ENCODE measurements around the gene CD59. TPM values are rescaled to one million over a fixed set of nuclear protein-coding genes. Genes with fewer than 3 reads are reported as not detected.
"Not testable (repeated sequence)": the region's sequence is repeated elsewhere in the genome, so short reads cannot be mapped to it uniquely, and the experiment has no call there.

Gene CD59
- polyA plus RNA-seq, 1 donor from 2014 or later = 248 TPM

DNA sequence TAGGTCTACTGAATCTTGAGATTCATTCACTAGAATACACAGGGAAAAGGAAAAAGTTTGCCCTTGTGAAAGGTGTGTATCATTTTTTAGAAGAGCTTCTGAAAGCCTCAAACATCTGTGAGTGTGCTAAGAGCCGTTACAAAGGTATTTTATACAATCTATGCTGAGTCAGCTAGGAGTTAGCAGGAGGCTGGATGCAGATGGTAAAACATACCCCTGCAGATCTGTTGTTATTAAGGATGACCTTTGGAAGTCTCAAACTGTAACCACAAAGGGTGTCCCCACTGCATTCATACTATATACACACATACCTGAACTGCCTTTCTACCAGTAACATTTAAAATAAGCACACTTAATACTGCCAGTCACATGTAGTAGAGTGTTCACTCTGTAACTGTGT is 27.2 kb downstream of the CD59 start:
- H3K27ac ChIP-seq (ENCODE audit: low read length) = no peak overlapping the region
- H3K79me2 ChIP-seq (replicated peaks; ENCODE audit: insufficient read depth, low read length) = no peaks in the 10 kb centered on the region
- TF ChIP-seq EZH2 (IDR thresholded peaks at IDR 0.05; ENCODE audit: borderline replicate concordance, insufficient read depth, low read length, poor library complexity, severe bottlenecking) = no peak
- TF ChIP-seq EP300 (conservative IDR thresholded peaks at IDR 0.05; ENCODE audit: poor library complexity, severe bottlenecking) = no peak
- no peaks in the 10 kb centered on the region for H3K9me3 ChIP-seq (ENCODE audit: low read length)
- H3K27me3 ChIP-seq (ENCODE audit: insufficient read depth, low read depth, low read length) = no peaks in the 10 kb centered on the region
- H4K20me1 ChIP-seq (ENCODE audit: insufficient read depth) = no peaks in the 10 kb centered on the region
- no peak overlapping the region for H3K4me3 ChIP-seq (ENCODE audit: low read length)
- no peaks in the 10 kb centered on the region for H3K9me2 ChIP-seq (ENCODE audit: insufficient read depth, low read length)
- no peak overlapping the region for H2AFZ ChIP-seq (ENCODE audit: low read depth, low read length)
- no peaks in the 10 kb centered on the region for H3F3A ChIP-seq (ENCODE audit: insufficient read depth, low read length, poor library complexity, severe bottlenecking)
- peaks cover 15% of the 10 kb centered on the region for H3K36me3 ChIP-seq (ENCODE audit: insufficient read depth, low read length)
- H3K9ac ChIP-seq (ENCODE audit: low read length) = no peak overlapping the region
- no peak overlapping the region for H3K4me2 ChIP-seq (ENCODE audit: low read length)

GRCh38 chr11:33707831-33708230 is 28.4 kb downstream of the CD59 start:
- H3K4me2 ChIP-seq (ENCODE audit: low read length); H3K9me3 ChIP-seq (ENCODE audit: low read length); H3K27me3 ChIP-seq (ENCODE audit: insufficient read depth, low read depth, low read length); H4K20me1 ChIP-seq (ENCODE audit: insufficient read depth); H2AFZ ChIP-seq (ENCODE audit: low read depth, low read length); H3F3A ChIP-seq (ENCODE audit: insufficient read depth, low read length, poor library complexity, severe bottlenecking); H3K9me2 ChIP-seq (ENCODE audit: insufficient read depth, low read length); H3K27ac ChIP-seq (ENCODE audit: low read length); H3K79me2 ChIP-seq (replicated peaks; ENCODE audit: insufficient read depth, low read length); H3K4me3 ChIP-seq (ENCODE audit: low read length); H3K9ac ChIP-seq (ENCODE audit: low read length): not testable (repeated sequence)
- H3K36me3 ChIP-seq (ENCODE audit: insufficient read depth, low read length) = peaks cover 15% of the 10 kb centered on the region

- Histone ChIP-seq H3K36me3 (ENCODE audit: insufficient read depth, low read length) (peaks cover 15% of the 10 kb centered on the region), H3K4me3 (ENCODE audit: low read length) (no peak overlapping the region), H3K27ac (ENCODE audit: low read length) (no peak overlapping the region), H3K9me3 (ENCODE audit: low read length) (no peaks in the 10 kb centered on the region), H3K27me3 (ENCODE audit: insufficient read depth, low read depth, low read length) (no peaks in the 10 kb centered on the region), H3F3A (ENCODE audit: insufficient read depth, low read length, poor library complexity, severe bottlenecking) (no peaks in the 10 kb centered on the region), H2AFZ (ENCODE audit: low read depth, low read length) (no peak overlapping the region), H3K4me2 (ENCODE audit: low read length) (no peak overlapping the region), H4K20me1 (ENCODE audit: insufficient read depth) (no peaks in the 10 kb centered on the region), H3K9me2 (ENCODE audit: insufficient read depth, low read length) (no peaks in the 10 kb centered on the region), H3K79me2 (replicated peaks; ENCODE audit: insufficient read depth, low read length) (no peaks in the 10 kb centered on the region), H3K9ac (ENCODE audit: low read length) (no peak overlapping the region)
- TF ChIP-seq EP300 (conservative IDR thresholded peaks at IDR 0.05; ENCODE audit: poor library complexity, severe bottlenecking) (no peak), RAD21 (conservative IDR thresholded peaks at IDR 0.05) (no peak), POLR2AphosphoS5 (IDR thresholded peaks at IDR 0.05) (no peak), CTCF (IDR thresholded peaks at IDR 0.05; ENCODE audit: poor library complexity, severe bottlenecking) (no peak), TAF1 (IDR thresholded peaks at IDR 0.05; ENCODE audit: low read depth) (no peak), SMC3 (conservative IDR thresholded peaks at IDR 0.05; ENCODE audit: poor library complexity) (no peak), EZH2 (IDR thresholded peaks at IDR 0.05; ENCODE audit: borderline replicate concordance, insufficient read depth, low read length, poor library complexity, severe bottlenecking) (no peak), MXI1 (conservative IDR thresholded peaks at IDR 0.05; ENCODE audit: poor library complexity, severe bottlenecking) (no peak)
- TF ChIP-seq, protein P1, sequence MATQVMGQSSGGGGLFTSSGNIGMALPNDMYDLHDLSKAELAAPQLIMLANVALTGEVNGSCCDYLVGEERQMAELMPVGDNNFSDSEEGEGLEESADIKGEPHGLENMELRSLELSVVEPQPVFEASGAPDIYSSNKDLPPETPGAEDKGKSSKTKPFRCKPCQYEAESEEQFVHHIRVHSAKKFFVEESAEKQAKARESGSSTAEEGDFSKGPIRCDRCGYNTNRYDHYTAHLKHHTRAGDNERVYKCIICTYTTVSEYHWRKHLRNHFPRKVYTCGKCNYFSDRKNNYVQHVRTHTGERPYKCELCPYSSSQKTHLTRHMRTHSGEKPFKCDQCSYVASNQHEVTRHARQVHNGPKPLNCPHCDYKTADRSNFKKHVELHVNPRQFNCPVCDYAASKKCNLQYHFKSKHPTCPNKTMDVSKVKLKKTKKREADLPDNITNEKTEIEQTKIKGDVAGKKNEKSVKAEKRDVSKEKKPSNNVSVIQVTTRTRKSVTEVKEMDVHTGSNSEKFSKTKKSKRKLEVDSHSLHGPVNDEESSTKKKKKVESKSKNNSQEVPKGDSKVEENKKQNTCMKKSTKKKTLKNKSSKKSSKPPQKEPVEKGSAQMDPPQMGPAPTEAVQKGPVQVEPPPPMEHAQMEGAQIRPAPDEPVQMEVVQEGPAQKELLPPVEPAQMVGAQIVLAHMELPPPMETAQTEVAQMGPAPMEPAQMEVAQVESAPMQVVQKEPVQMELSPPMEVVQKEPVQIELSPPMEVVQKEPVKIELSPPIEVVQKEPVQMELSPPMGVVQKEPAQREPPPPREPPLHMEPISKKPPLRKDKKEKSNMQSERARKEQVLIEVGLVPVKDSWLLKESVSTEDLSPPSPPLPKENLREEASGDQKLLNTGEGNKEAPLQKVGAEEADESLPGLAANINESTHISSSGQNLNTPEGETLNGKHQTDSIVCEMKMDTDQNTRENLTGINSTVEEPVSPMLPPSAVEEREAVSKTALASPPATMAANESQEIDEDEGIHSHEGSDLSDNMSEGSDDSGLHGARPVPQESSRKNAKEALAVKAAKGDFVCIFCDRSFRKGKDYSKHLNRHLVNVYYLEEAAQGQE (IDR thresholded peaks at IDR 0.05; ENCODE audit: borderline replicate concordance) = no peak
Observed at GRCh38 chr11:33706966-33707365, 29.3 kb downstream of the CD59 start.
